Inferior parietal cortex (tissue), 1 donor: ENCODE results near the gene ACVR1.
"Not testable (repeated sequence)": the region's sequence is repeated elsewhere in the genome, so short reads cannot be mapped to it uniquely, and the experiment has no call there.

Experiments
- DNase-seq: peaks from one replicate; pipeline ENCODE4 v3.0.0-alpha.2; 2016; ENCODE audit errors: extremely low spot score

ACVR1 gene

GRCh38 chr2:157704653-157705052 lies 171.5 kb downstream of the ACVR1 start:
- not testable (repeated sequence) for DNase-seq

- not testable (repeated sequence) for DNase-seq
Observed at GRCh38 chr2:157704148-157704547, 172.0 kb downstream of the ACVR1 start.

GRCh38 chr2:157699806-157700205 lies 176.3 kb downstream of the ACVR1 start:
- no peak for DNase-seq

GRCh38 chr2:157699009-157699408 lies 177.1 kb downstream of the ACVR1 start:
- no peak for DNase-seq

- no peak for DNase-seq
Observed at GRCh38 chr2:157698430-157698829, 177.7 kb downstream of the ACVR1 start.

GRCh38 chr2:157696036-157696435 lies 180.1 kb downstream of the ACVR1 start:
- no peak for DNase-seq

- DNase-seq, result no peak
Observed at GRCh38 chr2:157692768-157693167, 183.4 kb downstream of the ACVR1 start.

- DNase-seq, result no peak
Observed at GRCh38 chr2:157691695-157692094, 184.4 kb downstream of the ACVR1 start.

GRCh38 chr2:157691131-157691530 lies 185.0 kb downstream of the ACVR1 start:
- no peak for DNase-seq
